HCT116 (cell line): ENCODE results near the gene LHFPL6. TPM values are rescaled to one million over a fixed set of nuclear protein-coding genes. Genes with fewer than 3 reads are reported as not detected.

Source experiments
- ATAC-seq: fragments of 200-7000 bp; cut with Tn5 transposase; 2 replicates; pipeline ENCODE4 v1.9.1; 2020; ENCODE audit warnings: mild to moderate bottlenecking, moderate library complexity
- BruUV-seq: library from RNA; stranded (reverse); fragments of 400-500 nt; replicated peaks from 2 replicates; lab custom pipeline; 2021; lab: Mats Ljungman, UMichigan
- CTCF ChIA-PET: fragments of 300-600 bp; sonication (Branson Sonifier 250); formaldehyde crosslinking; loops from one replicate; lab custom pipeline; 2021; ENCODE audit warnings: antibody characterized with exemption; lab: Charles Lee
- POLR2A ChIA-PET: fragments of 300-600, 350-600 bp; sonication (Branson Sonifier 250); formaldehyde crosslinking; loops from one replicate; lab custom pipeline; 2021; ENCODE audit warnings: antibody characterized with exemption; lab: Charles Lee
- RAD21 ChIA-PET, 2 experiments: fragments of 300-600 bp; sonication (Branson Sonifier 250); formaldehyde crosslinking; loops; one replicate each; lab custom pipeline; 2023; ENCODE audit warnings: low total read pairs in 2 of 2; ENCODE audit not compliant: uncharacterized antibody in 2 of 2, unreplicated experiment in 2 of 2, low non-redundant PET in 1 of 2; lab: Charles Lee
- DNase-seq: peaks from one replicate; pipeline ENCODE4 v3.0.0-alpha.2; 2010; ENCODE audit warnings: low read depth, low spot score
- H2AFZ ChIP-seq: fragments of 200-600 bp; shearing (Covaris generic), sonication (generic); 2 replicates; pipeline ENCODE4 v1.6.1; 2017; ENCODE audit warnings: low read depth, mixed run types, mixed read lengths, antibody characterized with exemption, low read length; ENCODE audit not compliant: poor library complexity, severe bottlenecking
- H3K27ac ChIP-seq: 2 replicates; pipeline ENCODE4 v1.5.1; 2012; ENCODE audit warnings: low read depth, low read length
- H3K27me3 ChIP-seq: fragments of 200-600 bp; sonication (generic); 2 replicates; pipeline ENCODE4 v1.6.1; 2016; ENCODE audit warnings: mixed run types, low read length, mixed read lengths; ENCODE audit not compliant: insufficient read depth
- H3K36me3 ChIP-seq, 2 experiments: fragments of 200-500 bp in 1 of 2; fragments of 200-600 bp in 1 of 2; sonication (Bioruptor generic) in 1 of 2; sonication (generic) in 1 of 2; 2 replicates each; pipeline versions ENCODE4 v1.5.1 to v1.6.1; 2014 to 2016; ENCODE audit warnings: low read length in 2 of 2, inconsistent platforms in 1 of 2, mixed read lengths in 1 of 2, mixed run types in 1 of 2; ENCODE audit not compliant: insufficient read depth in 2 of 2, control insufficient read depth in 1 of 2
- H3K4me1 ChIP-seq, 2 experiments: fragments of 200-600 bp in 1 of 2; sonication (generic) in 1 of 2; 2 replicates each; pipeline versions ENCODE4 v1.5.1 to v1.6.1; 2012 to 2017; ENCODE audit warnings: low read length in 2 of 2, inconsistent platforms in 1 of 2, mild to moderate bottlenecking in 1 of 2, mixed read lengths in 1 of 2, mixed run types in 1 of 2, moderate library complexity in 1 of 2; ENCODE audit not compliant: insufficient read depth in 2 of 2, control insufficient read depth in 1 of 2
- H3K4me2 ChIP-seq: fragments of 200-600 bp; sonication (generic); 2 replicates; pipeline ENCODE4 v1.6.1; 2017; ENCODE audit warnings: mixed run types, low read length, mixed read lengths
- H3K4me3 ChIP-seq, 2 experiments: fragments of 200-600 bp in 1 of 2; sonication (generic) in 1 of 2; replicated peaks in 1 of 2; 2 replicates each; pipeline ENCODE4 v1.5.1; 2011 to 2016; ENCODE audit warnings: low read length in 2 of 2, control low read depth in 1 of 2, low read depth in 1 of 2, mild to moderate bottlenecking in 1 of 2, mixed read lengths in 1 of 2, mixed run types in 1 of 2
- H3K79me2 ChIP-seq: fragments of 200-600 bp; sonication (generic); 2 replicates; pipeline ENCODE4 v1.6.1; 2017; ENCODE audit warnings: mild to moderate bottlenecking, mixed run types, low read length, moderate library complexity, mixed read lengths; ENCODE audit not compliant: insufficient read depth
- H3K9ac ChIP-seq: fragments of 200-600 bp; sonication (generic); 2 replicates; pipeline ENCODE4 v1.6.1; 2016; ENCODE audit warnings: low read length, mixed read lengths
- H3K9me2 ChIP-seq: fragments of 200-600 bp; sonication (generic), shearing (Covaris generic); 2 replicates; pipeline ENCODE4 v1.6.1; 2017; ENCODE audit warnings: mixed run types, mild to moderate bottlenecking, moderate library complexity; ENCODE audit not compliant: insufficient read depth
- H3K9me3 ChIP-seq, 2 experiments: fragments of 200-500 bp in 1 of 2; fragments of 200-600 bp in 1 of 2; sonication (Bioruptor generic) in 1 of 2; sonication (generic) in 1 of 2; 2 replicates each; pipeline ENCODE4 v1.6.1; 2014 to 2017; ENCODE audit warnings: low read length in 2 of 2, mixed read lengths in 2 of 2, inconsistent platforms in 1 of 2, low read depth in 1 of 2, mild to moderate bottlenecking in 1 of 2, mixed run types in 1 of 2, moderate library complexity in 1 of 2; ENCODE audit not compliant: control insufficient read depth in 1 of 2, insufficient read depth in 1 of 2
- H4K20me1 ChIP-seq: fragments of 200-600 bp; sonication (generic), shearing (Covaris generic); 2 replicates; pipeline ENCODE4 v1.6.1; 2017; ENCODE audit warnings: mixed run types, mild to moderate bottlenecking, moderate library complexity; ENCODE audit not compliant: insufficient read depth
- EGR1 ChIP-seq: IDR thresholded peaks from 2 replicates; pipeline ENCODE4 v1.6.1; 2012; ENCODE audit warnings: low read depth
- ELF1 ChIP-seq: IDR thresholded peaks from 2 replicates; pipeline ENCODE4 v1.6.1; 2012; ENCODE audit warnings: low read depth, borderline replicate concordance
- JUND ChIP-seq: IDR thresholded peaks from 2 replicates; pipeline ENCODE4 v1.6.1; 2012
- POLR2A ChIP-seq: IDR thresholded peaks from 2 replicates; pipeline ENCODE4 v1.7.0; 2011; ENCODE audit warnings: borderline replicate concordance; ENCODE audit not compliant: insufficient read depth, insufficient read length; ENCODE audit errors: extremely low read depth
- POLR2AphosphoS5 ChIP-seq: IDR thresholded peaks from 2 replicates; pipeline ENCODE4 v1.6.1; 2011; ENCODE audit warnings: mild to moderate bottlenecking, low read depth, low read length, moderate library complexity
- RAD21 ChIP-seq: IDR thresholded peaks from 2 replicates; pipeline ENCODE4 v1.6.1; 2012; ENCODE audit warnings: low read depth, mild to moderate bottlenecking
- SRF ChIP-seq: IDR thresholded peaks from 2 replicates; pipeline ENCODE4 v1.6.1; 2012; ENCODE audit warnings: low read depth
- TCF7L2 ChIP-seq: IDR thresholded peaks from 2 replicates; pipeline ENCODE4 v1.7.0; 2011; ENCODE audit warnings: borderline replicate concordance, inconsistent platforms; ENCODE audit not compliant: insufficient read depth, insufficient read length; ENCODE audit errors: extremely low read depth
- YY1 ChIP-seq: IDR thresholded peaks from 2 replicates; pipeline ENCODE4 v1.6.1; 2011; ENCODE audit warnings: low read length, low read depth, moderate library complexity, mild to moderate bottlenecking; ENCODE audit not compliant: insufficient replicate concordance; ENCODE audit errors: extremely low read depth
- ZNF274 ChIP-seq: fragments of 200-500 bp; sonication (Bioruptor generic); IDR thresholded peaks from 2 replicates; pipeline ENCODE4 v1.6.1; 2014; ENCODE audit warnings: mild to moderate bottlenecking, low read depth, low read length, inconsistent platforms
- intact Hi-C: fragments of 100-400 bp; cut with micrococcal nuclease; formaldehyde crosslinking; loops from 2 replicates; pipeline ENCODE4 v1.10.0; 2022
- total RNA-seq: library from RNA; stranded (reverse); gene quantifications from one replicate; pipeline ENCODE4 v1.2.1, GENCODE V29; 2021; ENCODE audit not compliant: unreplicated experiment
- TF ChIP-seq, protein P1 (sequence below): IDR thresholded peaks from 2 replicates; pipeline ENCODE4 v1.6.1; 2012
- TF ChIP-seq, protein P2 (sequence below): IDR thresholded peaks from 2 replicates; pipeline ENCODE4 v1.6.1; 2011; ENCODE audit warnings: mild to moderate bottlenecking, low read length, moderate library complexity; ENCODE audit not compliant: insufficient replicate concordance; ENCODE audit errors: extremely low read depth
- TF ChIP-seq, protein P3 (sequence below), 3 experiments: fragments of 200-600 bp in 1 of 3; sonication (generic) in 1 of 3; IDR thresholded peaks in 2 of 3; conservative IDR thresholded peaks in 1 of 3; 2 replicates each; pipeline ENCODE4 v1.5.1; 2012 to 2017; ENCODE audit warnings: low read depth in 2 of 3, low read length in 2 of 3, antibody characterized with exemption in 1 of 3, borderline replicate concordance in 1 of 3, control low read depth in 1 of 3, mild to moderate bottlenecking in 1 of 3, mixed read lengths in 1 of 3, mixed run types in 1 of 3, moderate library complexity in 1 of 3; ENCODE audit not compliant: insufficient read depth in 1 of 3

LHFPL6 gene
- total RNA-seq, 1 experiment from 2014 or later, result 0.22 TPM

DNA sequence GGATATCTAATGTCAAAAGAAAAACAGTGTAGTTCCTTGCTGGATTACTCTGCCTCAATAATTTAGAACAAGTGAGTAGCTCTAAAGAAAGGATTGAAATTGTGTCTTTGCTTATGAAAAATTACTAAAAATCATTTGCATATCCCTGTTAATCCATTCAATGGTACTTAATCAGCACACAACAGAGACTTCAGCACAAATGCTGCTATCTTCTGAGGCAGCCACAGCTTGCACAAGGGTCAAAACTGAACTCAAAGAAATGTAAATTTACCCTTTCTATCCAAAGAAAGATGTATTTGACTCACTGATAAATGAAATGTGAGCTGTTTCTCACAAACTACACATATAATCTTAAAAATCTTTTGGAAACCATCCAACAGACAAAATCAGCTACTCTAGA, 116.2 kb downstream of the LHFPL6 start:
- no peak for ATAC-seq
- no peaks in the 10 kb centered on the region for H4K20me1 ChIP-seq
- no peak overlapping the region for H3K9ac ChIP-seq
- no peaks in the 10 kb centered on the region for H3K4me1 ChIP-seq
- BruUV-seq, result no TSS peak
- H3K9me3 ChIP-seq, result no peaks in the 10 kb centered on the region
- H3K4me2 ChIP-seq, result no peak overlapping the region
- H3K79me2 ChIP-seq, result no peaks in the 10 kb centered on the region
- DNase-seq, result no peak
- TF ChIP-seq JUND, result no peak
- TF ChIP-seq ELF1, result no peak
- TF ChIP-seq RAD21, result no peak
- TF ChIP-seq, protein P1, sequence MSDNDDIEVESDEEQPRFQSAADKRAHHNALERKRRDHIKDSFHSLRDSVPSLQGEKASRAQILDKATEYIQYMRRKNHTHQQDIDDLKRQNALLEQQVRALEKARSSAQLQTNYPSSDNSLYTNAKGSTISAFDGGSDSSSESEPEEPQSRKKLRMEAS, result no peak
- TF ChIP-seq, protein P2, sequence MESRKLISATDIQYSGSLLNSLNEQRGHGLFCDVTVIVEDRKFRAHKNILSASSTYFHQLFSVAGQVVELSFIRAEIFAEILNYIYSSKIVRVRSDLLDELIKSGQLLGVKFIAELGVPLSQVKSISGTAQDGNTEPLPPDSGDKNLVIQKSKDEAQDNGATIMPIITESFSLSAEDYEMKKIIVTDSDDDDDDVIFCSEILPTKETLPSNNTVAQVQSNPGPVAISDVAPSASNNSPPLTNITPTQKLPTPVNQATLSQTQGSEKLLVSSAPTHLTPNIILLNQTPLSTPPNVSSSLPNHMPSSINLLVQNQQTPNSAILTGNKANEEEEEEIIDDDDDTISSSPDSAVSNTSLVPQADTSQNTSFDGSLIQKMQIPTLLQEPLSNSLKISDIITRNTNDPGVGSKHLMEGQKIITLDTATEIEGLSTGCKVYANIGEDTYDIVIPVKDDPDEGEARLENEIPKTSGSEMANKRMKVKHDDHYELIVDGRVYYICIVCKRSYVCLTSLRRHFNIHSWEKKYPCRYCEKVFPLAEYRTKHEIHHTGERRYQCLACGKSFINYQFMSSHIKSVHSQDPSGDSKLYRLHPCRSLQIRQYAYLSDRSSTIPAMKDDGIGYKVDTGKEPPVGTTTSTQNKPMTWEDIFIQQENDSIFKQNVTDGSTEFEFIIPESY, result no peak
- no peak for TF ChIP-seq TCF7L2
- TF ChIP-seq YY1, result no peak
- no peak for TF ChIP-seq ZNF274
- TF ChIP-seq POLR2AphosphoS5, result no peak
- no peak for TF ChIP-seq POLR2A
- no peak for TF ChIP-seq SRF
- TF ChIP-seq EGR1, result no peak
- TF ChIP-seq, protein P3, sequence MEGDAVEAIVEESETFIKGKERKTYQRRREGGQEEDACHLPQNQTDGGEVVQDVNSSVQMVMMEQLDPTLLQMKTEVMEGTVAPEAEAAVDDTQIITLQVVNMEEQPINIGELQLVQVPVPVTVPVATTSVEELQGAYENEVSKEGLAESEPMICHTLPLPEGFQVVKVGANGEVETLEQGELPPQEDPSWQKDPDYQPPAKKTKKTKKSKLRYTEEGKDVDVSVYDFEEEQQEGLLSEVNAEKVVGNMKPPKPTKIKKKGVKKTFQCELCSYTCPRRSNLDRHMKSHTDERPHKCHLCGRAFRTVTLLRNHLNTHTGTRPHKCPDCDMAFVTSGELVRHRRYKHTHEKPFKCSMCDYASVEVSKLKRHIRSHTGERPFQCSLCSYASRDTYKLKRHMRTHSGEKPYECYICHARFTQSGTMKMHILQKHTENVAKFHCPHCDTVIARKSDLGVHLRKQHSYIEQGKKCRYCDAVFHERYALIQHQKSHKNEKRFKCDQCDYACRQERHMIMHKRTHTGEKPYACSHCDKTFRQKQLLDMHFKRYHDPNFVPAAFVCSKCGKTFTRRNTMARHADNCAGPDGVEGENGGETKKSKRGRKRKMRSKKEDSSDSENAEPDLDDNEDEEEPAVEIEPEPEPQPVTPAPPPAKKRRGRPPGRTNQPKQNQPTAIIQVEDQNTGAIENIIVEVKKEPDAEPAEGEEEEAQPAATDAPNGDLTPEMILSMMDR (IDR thresholded peaks at IDR 0.05 in 2 of 3, conservative IDR thresholded peaks at IDR 0.05 in 1 of 3; ENCODE audit: borderline replicate concordance in 1 of 3, insufficient read depth in 1 of 3, low read depth in 2 of 3, low read length in 2 of 3), result no peak
- TF ChIP-seq, all 23 proteins: peak for 0
- H3K9me2 ChIP-seq, result no peaks in the 10 kb centered on the region
- no peak overlapping the region for H3K4me3 ChIP-seq
- no peaks in the 10 kb centered on the region for H3K36me3 ChIP-seq
- ChIA-PET CTCF (no interaction called here), POLR2A (no interaction called here), RAD21 (no interaction called here)
- H3K27me3 ChIP-seq, result peaks cover 39% of the 10 kb centered on the region; the same call in 1 of the 2 replicates
- H3K27ac ChIP-seq, result no peak overlapping the region
- H2AFZ ChIP-seq, result no peak overlapping the region
- intact Hi-C loops, result no loop called here
